D721Med (cell line): Measurements from ENCODE around the gene ZNF804B.

Experiments used
- DNase-seq: peaks from one replicate; pipeline ENCODE4 v3.0.0; 2011; ENCODE audit warnings: low spot score; ENCODE audit not compliant: insufficient read length
- FAIRE-seq: peaks from 2 replicates; lab custom pipeline; 2011; peaks lifted over from hg19 to GRCh38; lab: Jason Lieb, UNC
- TF ChIP-seq, protein P1 (sequence below): IDR thresholded peaks from 2 replicates; pipeline ENCODE4 v1.5.1; 2012; ENCODE audit warnings: mild to moderate bottlenecking, control low read depth; ENCODE audit not compliant: insufficient read depth; ENCODE audit errors: missing control alignments

ZNF804B gene

DNA sequence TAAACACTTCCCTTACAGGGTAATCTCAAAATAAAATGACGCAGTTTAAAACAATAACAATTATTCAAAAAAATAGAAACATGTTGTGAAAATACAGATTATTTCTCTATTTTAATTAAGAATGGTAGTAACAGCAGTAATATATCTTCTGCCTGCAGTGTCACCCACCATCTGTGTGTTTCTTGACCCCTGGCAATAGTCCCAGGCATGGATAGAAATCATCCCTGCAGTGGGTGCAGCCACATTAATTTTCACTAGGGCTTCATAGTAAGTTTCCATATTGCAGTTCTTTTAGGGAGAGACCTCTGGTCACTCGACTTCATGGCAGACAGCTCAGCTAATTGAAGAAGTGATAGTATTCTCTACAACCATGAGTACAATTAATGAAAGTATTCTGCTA is 506.1 kb downstream of the ZNF804B start:
- TF ChIP-seq, protein P1, sequence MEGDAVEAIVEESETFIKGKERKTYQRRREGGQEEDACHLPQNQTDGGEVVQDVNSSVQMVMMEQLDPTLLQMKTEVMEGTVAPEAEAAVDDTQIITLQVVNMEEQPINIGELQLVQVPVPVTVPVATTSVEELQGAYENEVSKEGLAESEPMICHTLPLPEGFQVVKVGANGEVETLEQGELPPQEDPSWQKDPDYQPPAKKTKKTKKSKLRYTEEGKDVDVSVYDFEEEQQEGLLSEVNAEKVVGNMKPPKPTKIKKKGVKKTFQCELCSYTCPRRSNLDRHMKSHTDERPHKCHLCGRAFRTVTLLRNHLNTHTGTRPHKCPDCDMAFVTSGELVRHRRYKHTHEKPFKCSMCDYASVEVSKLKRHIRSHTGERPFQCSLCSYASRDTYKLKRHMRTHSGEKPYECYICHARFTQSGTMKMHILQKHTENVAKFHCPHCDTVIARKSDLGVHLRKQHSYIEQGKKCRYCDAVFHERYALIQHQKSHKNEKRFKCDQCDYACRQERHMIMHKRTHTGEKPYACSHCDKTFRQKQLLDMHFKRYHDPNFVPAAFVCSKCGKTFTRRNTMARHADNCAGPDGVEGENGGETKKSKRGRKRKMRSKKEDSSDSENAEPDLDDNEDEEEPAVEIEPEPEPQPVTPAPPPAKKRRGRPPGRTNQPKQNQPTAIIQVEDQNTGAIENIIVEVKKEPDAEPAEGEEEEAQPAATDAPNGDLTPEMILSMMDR = no peak
- no peak for DNase-seq
- FAIRE-seq = no peak

DNA sequence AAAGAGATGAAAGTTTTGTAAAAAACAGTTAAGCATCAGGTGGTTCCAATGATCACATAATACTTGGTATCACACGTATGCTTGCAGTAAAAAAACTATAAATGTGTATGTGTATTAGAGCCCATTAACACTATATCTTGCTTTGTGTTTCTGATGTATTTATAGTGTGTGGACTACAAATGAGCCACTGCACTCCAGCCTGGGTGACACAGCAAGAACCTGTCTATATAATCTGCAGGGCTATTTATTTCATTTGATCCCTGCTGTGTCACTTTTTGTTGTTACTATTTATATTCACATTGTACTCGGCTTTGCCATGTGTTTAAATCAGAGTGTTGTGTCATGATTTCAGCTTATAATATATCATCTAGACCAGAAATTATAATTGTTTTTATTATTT is 523.8 kb downstream of the ZNF804B start:
- TF ChIP-seq, protein P1 = no peak
- DNase-seq = no peak
- no peak for FAIRE-seq

DNA sequence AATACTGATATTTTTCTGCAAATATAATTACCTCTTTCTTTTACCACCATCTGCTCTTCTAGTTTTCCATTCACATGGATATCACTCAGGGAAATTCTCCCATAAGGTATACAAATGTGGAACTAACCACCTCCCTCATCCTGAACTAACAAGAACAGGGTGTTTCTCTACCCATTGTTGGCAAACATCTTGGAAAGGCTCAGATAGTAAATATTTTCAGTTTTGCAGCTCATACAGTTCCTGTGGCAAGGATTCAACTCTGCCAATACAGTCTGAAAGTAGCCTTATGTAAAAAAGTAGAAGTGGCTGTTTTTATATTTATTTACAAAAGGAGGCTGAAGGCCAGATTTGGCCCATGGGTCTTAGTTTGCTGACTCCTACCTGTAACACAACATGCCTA is 549.0 kb downstream of the ZNF804B start:
- no peak for DNase-seq
- TF ChIP-seq, protein P1 = no peak
- no peak for FAIRE-seq

DNA sequence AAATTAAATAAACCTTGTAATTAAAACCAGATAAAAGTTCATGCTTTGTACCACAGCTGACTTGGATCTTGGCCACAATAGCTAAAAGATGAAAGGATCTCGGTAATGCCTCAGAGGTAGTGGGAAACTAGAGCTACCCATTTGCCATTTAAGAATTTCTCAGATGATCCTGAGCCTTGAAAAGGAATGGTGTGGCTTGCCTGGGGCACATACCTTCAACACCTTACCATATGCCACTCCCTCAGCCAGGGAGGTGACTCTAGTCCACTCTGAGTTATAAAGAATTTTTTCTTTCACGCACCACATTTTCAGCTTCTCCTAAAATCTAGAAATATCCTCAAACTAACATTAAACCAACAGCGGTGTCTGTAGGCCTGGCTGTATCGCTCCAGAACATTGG is 552.4 kb downstream of the ZNF804B start:
- DNase-seq (no peak), FAIRE-seq (no peak)
- TF ChIP-seq, protein P1 = no peak

DNA sequence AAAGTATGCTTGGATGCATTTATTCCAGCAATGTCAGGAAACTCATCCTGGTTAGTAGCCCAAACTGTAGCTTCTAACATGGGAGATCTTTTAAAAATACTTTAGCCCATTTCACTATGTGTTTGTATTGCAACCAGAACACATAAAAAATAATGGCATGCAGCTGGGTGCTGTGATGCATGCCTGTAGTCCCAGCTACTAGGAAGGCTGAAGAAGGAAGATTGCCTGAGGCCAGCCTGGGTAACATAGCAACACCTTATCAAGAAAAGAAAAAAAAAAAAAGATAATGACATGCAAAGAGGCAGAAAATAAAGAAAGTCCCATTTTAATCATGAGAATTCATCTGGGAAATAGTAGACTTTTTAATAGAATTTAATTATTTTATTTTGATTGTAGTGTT is 553.1 kb downstream of the ZNF804B start:
- no peak for FAIRE-seq
- TF ChIP-seq, protein P1 = no peak
- DNase-seq = no peak

DNA sequence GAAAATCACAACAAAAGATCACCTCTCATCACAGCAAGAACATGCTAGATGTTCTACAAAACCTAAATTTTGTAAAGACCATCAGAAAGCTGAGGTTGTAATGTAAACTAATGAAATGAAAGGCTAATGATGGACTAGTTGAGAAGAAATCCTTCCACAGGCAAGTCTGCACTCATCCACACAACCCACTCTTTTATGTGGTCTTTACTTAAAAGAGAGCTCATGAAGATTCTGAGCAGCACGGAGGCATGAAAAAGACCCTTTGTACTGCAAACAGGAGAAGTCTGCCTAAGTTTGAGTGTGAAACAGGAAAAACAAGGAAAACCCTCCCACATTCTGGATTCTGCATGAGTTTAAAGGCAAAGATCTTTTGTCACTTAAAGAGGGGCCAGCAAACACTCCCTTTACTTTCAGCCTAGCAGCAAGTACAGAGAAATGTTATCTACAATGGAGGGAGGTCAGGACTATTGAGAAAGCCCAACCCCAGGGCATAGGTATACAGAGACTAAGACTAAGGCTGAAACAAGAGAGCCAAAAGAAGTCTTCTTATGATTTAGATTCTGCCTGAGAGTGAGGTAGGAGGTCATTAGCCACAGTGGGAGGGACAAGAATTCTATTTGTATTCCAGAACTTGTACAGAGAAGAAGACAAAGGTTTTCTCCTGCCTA is 557.2 kb downstream of the ZNF804B start:
- TF ChIP-seq, protein P1 = no peak
- FAIRE-seq (no peak), DNase-seq (no peak)

DNA sequence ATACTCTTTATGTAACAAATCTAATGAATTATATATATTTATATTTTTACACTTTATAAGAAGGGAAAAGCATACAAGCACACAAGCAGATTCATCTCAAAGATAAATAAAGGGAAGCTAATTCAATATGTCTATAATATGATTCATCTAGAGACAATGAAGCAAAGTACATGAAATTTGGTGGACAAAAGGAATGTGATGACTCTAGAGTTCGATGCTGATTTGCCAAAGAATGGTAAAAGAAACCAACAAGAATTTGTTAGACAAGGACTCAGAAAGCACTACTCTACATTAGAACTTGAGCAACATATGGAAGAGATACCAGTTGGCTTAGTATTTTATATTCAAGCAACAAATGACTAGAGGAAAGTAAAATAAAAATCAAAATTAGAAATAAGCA is 572.5 kb downstream of the ZNF804B start:
- TF ChIP-seq, protein P1 = no peak
- no peak for DNase-seq

More for the DNA sequence above, 572.5 kb downstream of the ZNF804B start:
- no peak for FAIRE-seq
